Measurements from ENCODE around the gene TMEM132C. TPM values are rescaled to one million over a fixed set of nuclear protein-coding genes. Genes with fewer than 3 reads are reported as not detected.

Gene TMEM132C
- polyA plus RNA-seq, 2 of the 4 experiments (the other 2 are of a cell fraction), result not detected

DNA sequence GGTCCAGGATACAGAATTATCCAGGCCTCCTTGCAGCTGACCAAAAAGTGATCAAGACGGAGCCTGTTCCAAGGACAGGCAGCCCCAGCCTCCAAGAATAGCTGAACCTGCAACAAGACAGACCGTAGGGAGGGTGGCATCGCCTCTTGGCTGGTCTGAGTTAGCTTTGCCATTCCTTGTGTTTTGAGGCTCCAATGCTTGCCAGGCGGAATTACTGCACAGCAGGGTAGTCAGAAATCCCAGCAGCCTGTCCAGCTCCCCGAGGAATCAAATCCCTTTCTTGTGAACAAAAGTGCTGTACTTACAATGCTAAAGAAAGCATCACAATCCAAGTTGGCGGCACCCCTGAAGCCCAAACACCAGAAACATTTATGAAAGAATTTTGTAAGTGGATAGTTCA, 246.9 kb downstream of the TMEM132C start:
- Histone ChIP-seq H3K4me3 (no peak overlapping the region), H3K27ac (no peak overlapping the region), H3K9me3 (0 out of 3 replicates have a peak, but pooled peaks cover 2% of the 10 kb centered on the region), H3K4me1 (no peaks in the 10 kb centered on the region), H3K4me2 (no peak overlapping the region)
- POLR2A ChIA-PET, result no interaction called here
- CTCF ChIA-PET, result no interaction called here
- ATAC-seq (no peak), FAIRE-seq (no peak), DNase-seq (ENCODE audit: low read depth in 1 of 2, low spot score in 1 of 2) (no peak)
- no peak for TF ChIP-seq GATA3 (IDR thresholded peaks at IDR 0.05; ENCODE audit: borderline replicate concordance)
- TF ChIP-seq ZNF302 (CRISPR knock-in tag; IDR thresholded peaks at IDR 0.05), result no peak
- no peak for TF ChIP-seq RNF2 (IDR thresholded peaks at IDR 0.05; ENCODE audit: borderline replicate concordance, low read depth)
- no peak for TF ChIP-seq HEYL (CRISPR knock-in tag; IDR thresholded peaks at IDR 0.05)
- no peak for TF ChIP-seq CHD2 (IDR thresholded peaks at IDR 0.05; ENCODE audit: low read length, partially characterized antibody)
- TF ChIP-seq, protein P1, sequence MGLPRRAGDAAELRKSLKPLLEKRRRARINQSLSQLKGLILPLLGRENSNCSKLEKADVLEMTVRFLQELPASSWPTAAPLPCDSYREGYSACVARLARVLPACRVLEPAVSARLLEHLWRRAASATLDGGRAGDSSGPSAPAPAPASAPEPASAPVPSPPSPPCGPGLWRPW (IDR thresholded peaks at IDR 0.05), result no peak
- 3% methylated on average over 6 of the region's 6 CpGs for WGBS (ENCODE audit: missing lambda C conversion rate)

DNA sequence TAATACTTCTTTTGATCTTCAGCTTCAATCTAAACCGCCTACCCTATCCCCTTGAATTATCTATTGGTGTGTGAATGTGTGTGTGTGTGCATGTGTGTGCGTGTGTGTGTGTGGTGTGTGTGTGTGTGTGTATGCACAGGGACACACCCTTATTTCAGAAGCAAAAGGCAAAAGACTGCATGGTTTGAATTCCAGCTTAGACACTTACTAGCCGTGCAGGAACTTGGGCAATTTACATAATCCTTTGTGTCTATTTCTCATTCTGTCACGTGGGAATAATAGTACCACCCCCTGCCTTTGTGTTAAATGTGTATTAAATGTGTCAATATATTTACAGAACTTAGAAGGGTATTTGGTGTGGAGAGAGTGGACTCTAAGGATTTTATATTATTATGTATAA, 251.7 kb downstream of the TMEM132C start:
- CTCF ChIA-PET, result no interaction called here
- DNase-seq (ENCODE audit: low read depth in 1 of 2, low spot score in 1 of 2), result no peak
- Histone ChIP-seq H3K4me1 (no peaks in the 10 kb centered on the region), H3K27ac (no peak overlapping the region), H3K9me3 (no peaks in the 10 kb centered on the region), H3K4me3 (no peak overlapping the region), H3K4me2 (no peak overlapping the region)
- no peak for TF ChIP-seq NFE2L2 (conservative IDR thresholded peaks at IDR 0.05; ENCODE audit: low read length)
- TF ChIP-seq FOSL2 (IDR thresholded peaks at IDR 0.05), result no peak
- TF ChIP-seq FOSL2 (CRISPR knock-in tag; IDR thresholded peaks at IDR 0.05), result no peak
- TF ChIP-seq MYC (IDR thresholded peaks at IDR 0.05; ENCODE audit: borderline replicate concordance, low read length), result no peak
- TF ChIP-seq, protein P2, sequence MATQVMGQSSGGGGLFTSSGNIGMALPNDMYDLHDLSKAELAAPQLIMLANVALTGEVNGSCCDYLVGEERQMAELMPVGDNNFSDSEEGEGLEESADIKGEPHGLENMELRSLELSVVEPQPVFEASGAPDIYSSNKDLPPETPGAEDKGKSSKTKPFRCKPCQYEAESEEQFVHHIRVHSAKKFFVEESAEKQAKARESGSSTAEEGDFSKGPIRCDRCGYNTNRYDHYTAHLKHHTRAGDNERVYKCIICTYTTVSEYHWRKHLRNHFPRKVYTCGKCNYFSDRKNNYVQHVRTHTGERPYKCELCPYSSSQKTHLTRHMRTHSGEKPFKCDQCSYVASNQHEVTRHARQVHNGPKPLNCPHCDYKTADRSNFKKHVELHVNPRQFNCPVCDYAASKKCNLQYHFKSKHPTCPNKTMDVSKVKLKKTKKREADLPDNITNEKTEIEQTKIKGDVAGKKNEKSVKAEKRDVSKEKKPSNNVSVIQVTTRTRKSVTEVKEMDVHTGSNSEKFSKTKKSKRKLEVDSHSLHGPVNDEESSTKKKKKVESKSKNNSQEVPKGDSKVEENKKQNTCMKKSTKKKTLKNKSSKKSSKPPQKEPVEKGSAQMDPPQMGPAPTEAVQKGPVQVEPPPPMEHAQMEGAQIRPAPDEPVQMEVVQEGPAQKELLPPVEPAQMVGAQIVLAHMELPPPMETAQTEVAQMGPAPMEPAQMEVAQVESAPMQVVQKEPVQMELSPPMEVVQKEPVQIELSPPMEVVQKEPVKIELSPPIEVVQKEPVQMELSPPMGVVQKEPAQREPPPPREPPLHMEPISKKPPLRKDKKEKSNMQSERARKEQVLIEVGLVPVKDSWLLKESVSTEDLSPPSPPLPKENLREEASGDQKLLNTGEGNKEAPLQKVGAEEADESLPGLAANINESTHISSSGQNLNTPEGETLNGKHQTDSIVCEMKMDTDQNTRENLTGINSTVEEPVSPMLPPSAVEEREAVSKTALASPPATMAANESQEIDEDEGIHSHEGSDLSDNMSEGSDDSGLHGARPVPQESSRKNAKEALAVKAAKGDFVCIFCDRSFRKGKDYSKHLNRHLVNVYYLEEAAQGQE (IDR thresholded peaks at IDR 0.05), result no peak
- TF ChIP-seq RNF2 (IDR thresholded peaks at IDR 0.05; ENCODE audit: borderline replicate concordance, low read depth), result no peak
- TF ChIP-seq, protein P3, sequence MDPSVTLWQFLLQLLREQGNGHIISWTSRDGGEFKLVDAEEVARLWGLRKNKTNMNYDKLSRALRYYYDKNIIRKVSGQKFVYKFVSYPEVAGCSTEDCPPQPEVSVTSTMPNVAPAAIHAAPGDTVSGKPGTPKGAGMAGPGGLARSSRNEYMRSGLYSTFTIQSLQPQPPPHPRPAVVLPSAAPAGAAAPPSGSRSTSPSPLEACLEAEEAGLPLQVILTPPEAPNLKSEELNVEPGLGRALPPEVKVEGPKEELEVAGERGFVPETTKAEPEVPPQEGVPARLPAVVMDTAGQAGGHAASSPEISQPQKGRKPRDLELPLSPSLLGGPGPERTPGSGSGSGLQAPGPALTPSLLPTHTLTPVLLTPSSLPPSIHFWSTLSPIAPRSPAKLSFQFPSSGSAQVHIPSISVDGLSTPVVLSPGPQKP (IDR thresholded peaks at IDR 0.05; ENCODE audit: low read depth, low read length), result no peak
- no peak for TF ChIP-seq RAD21 (conservative IDR thresholded peaks at IDR 0.05 in 1 of 2, IDR thresholded peaks at IDR 0.05 in 1 of 2)
- no peak for TF ChIP-seq HOXB13 (CRISPR knock-in tag; IDR thresholded peaks at IDR 0.05; ENCODE audit: low read depth)
- TF ChIP-seq KDM1A (IDR thresholded peaks at IDR 0.05; ENCODE audit: low read depth), result no peak
- TF ChIP-seq CBX2 (IDR thresholded peaks at IDR 0.05; ENCODE audit: borderline replicate concordance, low read depth), result no peak
- TF ChIP-seq ZFP36 (IDR thresholded peaks at IDR 0.05; ENCODE audit: borderline replicate concordance, partially characterized antibody), result no peak
- TF ChIP-seq, protein P4, sequence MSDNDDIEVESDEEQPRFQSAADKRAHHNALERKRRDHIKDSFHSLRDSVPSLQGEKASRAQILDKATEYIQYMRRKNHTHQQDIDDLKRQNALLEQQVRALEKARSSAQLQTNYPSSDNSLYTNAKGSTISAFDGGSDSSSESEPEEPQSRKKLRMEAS (IDR thresholded peaks at IDR 0.05), result no peak
- no peak for TF ChIP-seq TFCP2L1 (CRISPR knock-in tag; IDR thresholded peaks at IDR 0.05)
- TF ChIP-seq RARB (CRISPR knock-in tag; IDR thresholded peaks at IDR 0.05), result no peak
- TF ChIP-seq, protein P5, sequence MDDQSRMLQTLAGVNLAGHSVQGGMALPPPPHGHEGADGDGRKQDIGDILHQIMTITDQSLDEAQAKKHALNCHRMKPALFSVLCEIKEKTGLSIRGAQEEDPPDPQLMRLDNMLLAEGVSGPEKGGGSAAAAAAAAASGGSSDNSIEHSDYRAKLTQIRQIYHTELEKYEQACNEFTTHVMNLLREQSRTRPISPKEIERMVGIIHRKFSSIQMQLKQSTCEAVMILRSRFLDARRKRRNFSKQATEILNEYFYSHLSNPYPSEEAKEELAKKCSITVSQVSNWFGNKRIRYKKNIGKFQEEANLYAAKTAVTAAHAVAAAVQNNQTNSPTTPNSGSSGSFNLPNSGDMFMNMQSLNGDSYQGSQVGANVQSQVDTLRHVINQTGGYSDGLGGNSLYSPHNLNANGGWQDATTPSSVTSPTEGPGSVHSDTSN (IDR thresholded peaks at IDR 0.05), result no peak
- TF ChIP-seq MAZ (IDR thresholded peaks at IDR 0.05; ENCODE audit: borderline replicate concordance, low read depth, low read length), result no peak
- no peak for TF ChIP-seq HOXB5 (CRISPR knock-in tag; IDR thresholded peaks at IDR 0.05)
- no peak for TF ChIP-seq HOXA7 (CRISPR knock-in tag; IDR thresholded peaks at IDR 0.05)
- no peak for TF ChIP-seq JUNB (IDR thresholded peaks at IDR 0.05)
- FAIRE-seq, result no peak
- no peak for ATAC-seq
- POLR2A ChIA-PET, result no interaction called here
- 2% methylated on average over 4 of the region's 4 CpGs for WGBS (ENCODE audit: missing lambda C conversion rate)
